GM06990 (cell line): ENCODE results near the gene DPP7.
A peak's percentile ranks its signal among the peaks of the same experiment; 100 is the strongest.

Experiments
- DNase-seq: peaks from one replicate; pipeline ENCODE4 v3.0.0-alpha.2; 2011; ENCODE audit not compliant: insufficient read length; ENCODE audit errors: extremely low read depth
- H3K27me3 ChIP-seq: replicated peaks from 2 replicates; pipeline ENCODE4 v1.6.0; 2011; ENCODE audit warnings: low read length; ENCODE audit not compliant: control insufficient read depth, insufficient read depth
- H3K36me3 ChIP-seq: 2 replicates; pipeline ENCODE4 v1.5.1; 2011; ENCODE audit warnings: low read length; ENCODE audit not compliant: control insufficient read depth, insufficient read depth
- H3K4me3 ChIP-seq: replicated peaks from 2 replicates; pipeline ENCODE4 v1.5.1; 2011; ENCODE audit warnings: low read depth, mild to moderate bottlenecking, control low read depth, low read length
- TF ChIP-seq, protein P1 (sequence below): IDR thresholded peaks from 2 replicates; pipeline ENCODE4 v1.5.1; 2011; ENCODE audit warnings: low read length, control low read depth, mild to moderate bottlenecking, inconsistent platforms; ENCODE audit not compliant: insufficient read depth, poor library complexity, severe bottlenecking

DPP7 gene

DNA sequence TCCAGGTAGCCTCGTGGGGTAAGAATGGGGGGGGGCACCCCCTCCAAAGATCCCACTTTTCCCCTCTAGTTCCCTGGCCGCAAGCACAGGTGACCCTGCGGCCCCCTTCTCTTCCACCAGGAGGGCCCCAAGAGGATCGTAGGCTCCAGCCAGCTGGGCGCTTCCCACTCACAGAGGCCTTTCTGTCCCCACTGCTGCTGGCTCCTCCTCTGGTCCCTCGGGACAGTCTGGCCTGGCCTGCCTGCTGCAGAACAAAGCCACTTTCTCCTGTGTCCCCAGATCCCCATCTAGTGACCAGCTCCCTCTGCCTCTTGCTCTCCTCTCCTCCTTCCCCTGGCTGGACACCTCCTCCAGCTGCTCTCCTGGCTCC lies 43.6 kb downstream of the DPP7 start:
- no peak for DNase-seq
- TF ChIP-seq, protein P1, sequence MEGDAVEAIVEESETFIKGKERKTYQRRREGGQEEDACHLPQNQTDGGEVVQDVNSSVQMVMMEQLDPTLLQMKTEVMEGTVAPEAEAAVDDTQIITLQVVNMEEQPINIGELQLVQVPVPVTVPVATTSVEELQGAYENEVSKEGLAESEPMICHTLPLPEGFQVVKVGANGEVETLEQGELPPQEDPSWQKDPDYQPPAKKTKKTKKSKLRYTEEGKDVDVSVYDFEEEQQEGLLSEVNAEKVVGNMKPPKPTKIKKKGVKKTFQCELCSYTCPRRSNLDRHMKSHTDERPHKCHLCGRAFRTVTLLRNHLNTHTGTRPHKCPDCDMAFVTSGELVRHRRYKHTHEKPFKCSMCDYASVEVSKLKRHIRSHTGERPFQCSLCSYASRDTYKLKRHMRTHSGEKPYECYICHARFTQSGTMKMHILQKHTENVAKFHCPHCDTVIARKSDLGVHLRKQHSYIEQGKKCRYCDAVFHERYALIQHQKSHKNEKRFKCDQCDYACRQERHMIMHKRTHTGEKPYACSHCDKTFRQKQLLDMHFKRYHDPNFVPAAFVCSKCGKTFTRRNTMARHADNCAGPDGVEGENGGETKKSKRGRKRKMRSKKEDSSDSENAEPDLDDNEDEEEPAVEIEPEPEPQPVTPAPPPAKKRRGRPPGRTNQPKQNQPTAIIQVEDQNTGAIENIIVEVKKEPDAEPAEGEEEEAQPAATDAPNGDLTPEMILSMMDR: no peak
- H3K27me3 ChIP-seq: no peaks in the 10 kb centered on the region
- H3K4me3 ChIP-seq: peak overlapping the region; percentile 63
- H3K36me3 ChIP-seq: no peaks in the 10 kb centered on the region; the same call in 1 of the 2 replicates

DNA sequence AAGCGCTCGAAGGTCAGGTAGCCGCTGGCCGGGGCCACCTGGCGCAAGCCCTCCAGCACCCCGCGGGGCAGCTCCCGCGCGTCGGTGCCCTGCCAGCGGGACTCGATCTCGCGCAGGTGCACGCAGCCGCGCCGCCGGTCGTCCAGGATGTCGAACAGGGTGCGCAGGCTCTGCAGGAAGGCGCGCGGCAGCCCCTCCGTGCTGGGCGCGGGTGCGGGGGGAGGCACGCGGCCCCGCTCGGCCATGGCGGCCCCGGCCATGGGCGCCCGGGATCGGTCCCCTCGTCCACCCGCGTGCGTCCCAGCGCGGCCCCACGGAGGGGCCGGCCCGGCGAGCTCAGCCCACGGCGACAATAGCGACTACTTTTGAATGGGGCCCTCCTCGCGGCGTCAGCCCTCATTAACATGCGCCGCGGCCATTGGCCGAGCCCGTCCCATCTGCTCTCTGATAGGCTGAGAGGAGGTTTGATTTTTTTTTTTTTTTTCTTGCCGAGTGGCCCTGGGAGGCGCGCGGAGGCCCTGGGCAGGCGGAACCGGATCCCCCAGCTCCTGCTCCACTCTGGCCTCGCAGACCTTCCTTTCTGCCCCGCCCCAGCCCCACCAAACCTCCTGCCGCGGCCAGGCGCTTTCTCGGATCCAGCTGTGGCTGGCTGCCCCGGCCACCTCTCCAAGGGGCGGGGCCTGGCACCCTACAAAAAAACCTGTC lies 44.2 kb downstream of the DPP7 start, which contains the start of gene SAPCD2:
Gene SAPCD2 (minus strand): TSS at position 357 of the 705 bp plus-strand sequence. CDS start 97 bp downstream, at position 260.
- Histone ChIP-seq H3K4me3 (peak within 1 kb of the TSS; percentile 63), H3K36me3 (no peaks in the 10 kb centered on the region; the same call in none of the 2 replicates), H3K27me3 (no peaks in the 10 kb centered on the region)
- DNase-seq: peak; percentile 91
- TF ChIP-seq, protein P1: no peak

DNA sequence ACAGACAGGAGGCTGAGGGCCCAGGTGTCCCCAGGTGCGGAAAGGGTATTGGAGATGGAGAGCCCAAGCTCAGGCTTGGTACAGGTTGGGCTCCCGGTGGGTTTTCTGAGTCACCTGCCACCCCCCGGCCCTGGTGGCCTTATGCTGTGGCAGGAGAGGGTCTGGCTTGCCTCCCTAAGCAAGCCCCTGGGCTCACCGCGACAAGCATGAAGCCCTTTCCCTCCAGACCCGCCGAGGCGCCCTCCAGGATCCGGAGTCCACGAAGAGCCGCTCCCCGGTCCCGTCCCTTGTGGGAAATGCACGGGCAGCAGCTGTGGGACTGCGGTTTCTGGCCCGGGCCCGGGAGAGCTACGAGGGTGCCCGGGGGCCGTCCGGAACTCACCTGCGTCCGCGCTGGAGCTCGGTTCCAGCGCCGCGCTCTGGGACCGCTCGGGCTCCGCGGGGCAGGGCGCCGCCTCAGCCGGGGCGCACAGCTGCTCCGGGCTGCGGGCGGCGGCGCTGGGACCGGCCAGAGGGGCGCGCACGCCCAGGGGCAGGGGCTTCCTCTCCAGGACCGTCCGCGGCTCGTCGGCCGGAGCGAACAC lies 44.9 kb downstream of the DPP7 start:
- no peak for DNase-seq
- H3K27me3 ChIP-seq: no peaks in the 10 kb centered on the region
- TF ChIP-seq, protein P1: no peak
- no peaks in the 10 kb centered on the region; the same call in none of the 2 replicates for H3K36me3 ChIP-seq
- peak overlapping the region; percentile 63 for H3K4me3 ChIP-seq

DNA sequence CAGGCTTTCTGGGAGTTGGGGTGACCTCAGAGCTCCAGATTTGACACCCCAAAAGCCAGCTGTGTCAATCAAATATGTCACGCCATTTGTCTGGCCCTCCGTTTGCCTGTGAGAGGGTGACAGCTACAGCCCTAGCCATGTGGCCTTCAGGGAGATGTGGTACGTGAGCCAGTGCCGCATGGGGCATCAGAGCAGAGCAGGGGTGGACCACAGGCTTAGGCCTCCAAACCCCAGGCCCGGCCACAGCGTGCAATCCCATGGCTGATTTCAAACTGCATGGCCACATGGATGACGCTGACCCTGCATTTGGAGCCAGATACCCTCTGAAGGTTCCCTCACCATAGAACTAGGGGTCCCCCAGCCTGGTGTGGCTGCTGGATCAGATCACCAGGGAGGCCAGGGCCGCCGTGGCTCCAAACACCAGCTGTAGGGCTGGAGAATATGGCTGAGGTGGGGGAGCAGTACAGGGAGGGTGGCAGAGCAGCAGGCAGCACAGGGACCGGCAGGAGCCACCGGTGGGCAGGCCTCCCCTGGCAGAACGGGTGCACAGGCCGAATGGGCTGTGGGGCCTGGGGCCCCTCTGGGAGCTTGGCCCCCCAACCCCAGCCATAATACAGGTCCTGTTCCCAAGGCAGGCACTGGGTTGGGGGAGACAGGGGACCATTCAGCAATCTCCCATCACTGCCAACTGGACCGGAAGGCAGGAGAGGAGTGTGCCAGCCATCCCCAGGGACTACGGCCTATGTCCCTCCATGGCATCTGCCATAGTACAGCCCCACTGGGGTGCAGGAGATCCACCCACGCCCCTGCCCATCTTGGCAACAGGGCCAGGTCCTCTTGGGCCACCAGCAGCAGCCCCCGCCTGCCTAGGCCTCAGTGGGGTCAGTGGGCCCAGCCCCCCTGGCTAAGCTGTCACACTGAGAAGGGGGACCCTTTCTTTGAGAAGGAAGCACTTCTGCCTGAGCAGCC lies 45.7 kb downstream of the DPP7 start:
- no peaks in the 10 kb centered on the region; the same call in none of the 2 replicates for H3K36me3 ChIP-seq
- DNase-seq: no peak
- TF ChIP-seq, protein P1: no peak
- no peaks in the 10 kb centered on the region for H3K27me3 ChIP-seq
- H3K4me3 ChIP-seq: peak overlapping the region; percentile 63

DNA sequence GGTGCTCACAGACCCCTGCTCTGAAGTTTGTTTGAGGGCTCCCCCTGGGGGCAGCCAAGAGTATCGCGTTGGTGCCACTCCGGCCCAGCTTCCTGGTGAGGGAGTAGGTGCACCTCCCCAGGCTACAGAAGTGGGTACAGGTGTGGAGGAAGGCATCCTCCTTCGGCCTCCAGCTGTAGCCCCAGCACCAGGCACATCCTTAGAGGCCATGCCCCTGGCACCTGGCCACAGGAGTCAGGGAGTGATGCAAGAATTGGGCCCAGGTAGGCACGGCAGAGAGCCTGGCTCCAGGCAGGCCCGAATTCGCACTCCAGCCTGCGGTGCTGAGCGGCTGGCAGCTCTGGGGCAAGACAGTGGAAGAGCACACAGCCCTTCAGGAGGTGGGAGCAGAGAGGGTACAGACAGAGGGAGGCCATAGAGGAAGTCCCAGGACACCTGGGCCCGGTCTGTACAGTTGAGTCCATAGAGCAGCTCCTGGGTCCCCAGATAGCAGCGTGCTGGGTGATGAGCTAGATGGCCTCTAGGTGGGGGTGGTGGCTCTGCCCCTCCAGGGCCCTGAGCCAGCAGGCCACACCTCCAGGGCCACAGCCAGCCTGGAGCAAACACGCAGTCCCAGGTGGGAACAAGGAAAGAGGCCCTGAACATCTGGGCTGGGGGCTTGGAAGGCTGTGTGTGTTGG lies 46.5 kb downstream of the DPP7 start:
- TF ChIP-seq, protein P1: peak; percentile 92
- no peaks in the 10 kb centered on the region; the same call in none of the 2 replicates for H3K36me3 ChIP-seq
- peak; percentile 77 for DNase-seq
- no peak overlapping the region for H3K4me3 ChIP-seq
- H3K27me3 ChIP-seq: no peaks in the 10 kb centered on the region
